Cardiac fibroblast (primary cell): ENCODE data around the gene CHD5.

Source experiments
- DNase-seq, 2 donors: peaks; one replicate each; pipeline versions ENCODE4 v3.0.0 to v3.0.0-alpha.2; 2010; ENCODE audit warnings: low read depth in 2 of 2
- H3K4me3 ChIP-seq, 2 donors: replicated peaks in 1 of 2; 1 replicate in 1 of 2; 2 replicates in 1 of 2; pipeline ENCODE4 v1.5.1; 2011; ENCODE audit warnings: low read depth in 2 of 2, low read length in 2 of 2, mild to moderate bottlenecking in 2 of 2, moderate library complexity in 1 of 2
- CTCF ChIP-seq: IDR thresholded peaks from one replicate; pipeline ENCODE4 v1.5.1; 2011; ENCODE audit warnings: low read depth, mild to moderate bottlenecking, low read length, inconsistent platforms

CHD5 gene

GRCh38 chr1:6166655-6167390, 13.3 kb downstream of the CHD5 start:
- no peak for DNase-seq
- TF ChIP-seq CTCF: no peak
- H3K4me3 ChIP-seq: no peak overlapping the region

DNA sequence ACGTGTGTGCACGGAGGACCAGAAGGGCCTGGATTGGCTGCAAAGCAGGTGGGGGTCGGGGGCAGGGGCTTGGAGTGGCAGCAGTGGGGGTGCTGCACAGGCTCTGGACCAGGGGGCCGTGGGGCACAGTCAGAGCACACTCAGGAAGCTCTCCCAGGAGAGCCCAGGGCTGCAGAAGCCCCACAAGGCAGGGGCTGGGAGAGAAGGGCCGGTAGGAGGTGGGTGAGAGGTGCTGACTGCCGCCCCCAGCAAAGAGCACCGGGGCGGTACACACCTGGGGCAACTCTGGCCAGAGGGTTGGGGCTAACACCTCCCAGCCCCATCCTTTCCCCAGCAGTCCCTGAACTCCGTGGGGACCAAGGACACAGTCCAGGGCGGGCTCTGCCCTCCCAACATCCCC, 13.9 kb downstream of the CHD5 start:
- no peak for DNase-seq

GRCh38 chr1:6165441-6165985, 14.6 kb downstream of the CHD5 start:
- TF ChIP-seq CTCF: no peak
- no peak overlapping the region for H3K4me3 ChIP-seq
- no peak for DNase-seq

More for the DNA sequence above, 13.9 kb downstream of the CHD5 start:
- TF ChIP-seq CTCF: no peak
- H3K4me3 ChIP-seq: no peak overlapping the region

DNA sequence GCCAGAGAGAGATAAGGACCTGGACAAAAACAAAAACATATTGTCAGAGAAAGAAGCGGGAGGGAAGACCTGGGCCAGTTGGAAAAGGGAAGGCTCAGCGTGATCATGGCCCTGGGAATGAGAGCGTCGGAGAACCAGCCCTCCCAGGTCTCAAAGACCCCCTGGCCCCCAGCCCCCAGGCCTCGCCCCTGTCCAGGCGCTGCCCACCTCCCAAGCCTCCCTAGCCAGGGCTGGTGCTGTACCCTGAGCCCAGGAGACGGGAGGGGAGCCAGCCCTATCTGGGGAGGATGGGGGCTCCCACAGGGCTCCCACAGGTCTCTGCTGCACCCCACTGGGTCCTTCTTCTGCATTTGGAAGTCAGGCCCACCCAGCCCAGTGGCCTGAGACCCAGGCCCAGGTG, 15.1 kb downstream of the CHD5 start:
- no peak for DNase-seq
- no peak for TF ChIP-seq CTCF
- H3K4me3 ChIP-seq: no peak overlapping the region

- no peak for TF ChIP-seq CTCF
- DNase-seq: no peak
- H3K4me3 ChIP-seq: no peak overlapping the region
Measured at GRCh38 chr1:6163973-6164617, 16.0 kb downstream of the CHD5 start.

- H3K4me3 ChIP-seq: no peak overlapping the region
- DNase-seq: no peak
- no peak for TF ChIP-seq CTCF
Measured at GRCh38 chr1:6163191-6163972, 16.7 kb downstream of the CHD5 start.
